ENCODE measurements around the gene GLP1R. TPM values are rescaled to one million over a fixed set of nuclear protein-coding genes. Genes with fewer than 3 reads are reported as not detected.
A peak's percentile ranks its signal among the peaks of the same experiment; 100 is the strongest.

The GLP1R gene
- total RNA-seq, 4 donors from 2014 or later = 0.32 to 0.95 (median 0.59) TPM; not detected in 1

DNA sequence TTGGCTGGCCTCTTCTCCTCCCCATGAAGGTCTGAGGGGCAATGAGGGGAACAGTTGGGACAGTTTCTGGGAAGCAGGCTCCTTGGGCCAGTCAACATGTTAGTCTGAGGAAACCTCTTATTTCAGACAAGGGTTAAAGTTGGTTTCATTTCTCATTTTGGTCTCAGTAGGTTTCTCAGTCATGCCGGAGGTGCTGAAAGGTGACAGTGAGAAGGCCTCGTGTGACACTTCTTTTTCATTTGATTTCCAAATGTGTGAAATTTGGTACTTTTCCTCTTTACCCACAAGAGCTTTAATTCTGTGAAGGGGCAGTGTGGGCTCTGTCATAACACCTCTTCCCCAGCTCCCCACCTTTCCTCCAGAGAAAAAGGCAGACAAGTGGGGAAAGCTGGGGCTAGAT lies 7.5 kb upstream of the GLP1R start:
- TF ChIP-seq, protein P1, sequence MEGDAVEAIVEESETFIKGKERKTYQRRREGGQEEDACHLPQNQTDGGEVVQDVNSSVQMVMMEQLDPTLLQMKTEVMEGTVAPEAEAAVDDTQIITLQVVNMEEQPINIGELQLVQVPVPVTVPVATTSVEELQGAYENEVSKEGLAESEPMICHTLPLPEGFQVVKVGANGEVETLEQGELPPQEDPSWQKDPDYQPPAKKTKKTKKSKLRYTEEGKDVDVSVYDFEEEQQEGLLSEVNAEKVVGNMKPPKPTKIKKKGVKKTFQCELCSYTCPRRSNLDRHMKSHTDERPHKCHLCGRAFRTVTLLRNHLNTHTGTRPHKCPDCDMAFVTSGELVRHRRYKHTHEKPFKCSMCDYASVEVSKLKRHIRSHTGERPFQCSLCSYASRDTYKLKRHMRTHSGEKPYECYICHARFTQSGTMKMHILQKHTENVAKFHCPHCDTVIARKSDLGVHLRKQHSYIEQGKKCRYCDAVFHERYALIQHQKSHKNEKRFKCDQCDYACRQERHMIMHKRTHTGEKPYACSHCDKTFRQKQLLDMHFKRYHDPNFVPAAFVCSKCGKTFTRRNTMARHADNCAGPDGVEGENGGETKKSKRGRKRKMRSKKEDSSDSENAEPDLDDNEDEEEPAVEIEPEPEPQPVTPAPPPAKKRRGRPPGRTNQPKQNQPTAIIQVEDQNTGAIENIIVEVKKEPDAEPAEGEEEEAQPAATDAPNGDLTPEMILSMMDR (IDR thresholded peaks at IDR 0.05) = no peak
- TF ChIP-seq EP300 (IDR thresholded peaks at IDR 0.05) (no peak), POLR2A (IDR thresholded peaks at IDR 0.05) (no peak), POLR2AphosphoS5 (IDR thresholded peaks at IDR 0.05) (no peak)
- peaks cover 63% of the 10 kb centered on the region for H3K27me3 ChIP-seq
- no peak overlapping the region for H3K4me3 ChIP-seq
- H3K36me3 ChIP-seq = no peaks in the 10 kb centered on the region
- H3K9me3 ChIP-seq = no peaks in the 10 kb centered on the region
- no peak overlapping the region for H3K27ac ChIP-seq
- 63% methylated on average over 2 of the region's 2 CpGs for WGBS
- no peak for DNase-seq (ENCODE audit: low spot score in 2 of 2)
- H3K4me1 ChIP-seq = no peaks in the 10 kb centered on the region

DNA sequence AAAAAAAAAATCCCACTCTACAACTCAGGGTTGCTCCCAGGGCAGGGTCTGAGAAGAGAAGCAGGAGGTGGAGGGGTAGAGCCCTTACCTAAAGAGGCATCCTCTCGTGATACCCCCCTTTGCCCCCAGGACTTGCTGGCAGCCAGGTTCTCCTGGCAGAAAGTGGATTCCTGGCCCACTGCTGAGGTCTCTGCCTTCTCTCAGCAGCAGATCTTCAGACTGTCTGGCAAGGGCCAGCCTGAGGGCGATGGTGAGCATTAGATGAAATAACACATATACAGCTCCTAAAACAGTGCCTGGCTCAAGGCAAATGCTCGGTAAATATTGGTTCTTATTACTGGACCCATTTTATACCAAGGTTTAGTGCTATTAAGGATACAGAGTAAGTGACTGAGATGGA lies 4.8 kb upstream of the GLP1R start:
- Histone ChIP-seq H3K36me3 (no peaks in the 10 kb centered on the region), H3K4me1 (peaks cover 6% of the 10 kb centered on the region), H3K4me3 (no peak overlapping the region), H3K27me3 (peaks cover 61% of the 10 kb centered on the region), H3K9me3 (no peaks in the 10 kb centered on the region), H3K27ac (no peak overlapping the region)
- no peak for TF ChIP-seq EP300 (IDR thresholded peaks at IDR 0.05)
- TF ChIP-seq POLR2AphosphoS5 (IDR thresholded peaks at IDR 0.05) = no peak
- TF ChIP-seq POLR2A (IDR thresholded peaks at IDR 0.05) = no peak
- TF ChIP-seq, protein P1 (IDR thresholded peaks at IDR 0.05) = no peak
- WGBS = 73% methylated on average over 3 of the region's 3 CpGs
- no peak for DNase-seq (ENCODE audit: low spot score in 2 of 2)

DNA sequence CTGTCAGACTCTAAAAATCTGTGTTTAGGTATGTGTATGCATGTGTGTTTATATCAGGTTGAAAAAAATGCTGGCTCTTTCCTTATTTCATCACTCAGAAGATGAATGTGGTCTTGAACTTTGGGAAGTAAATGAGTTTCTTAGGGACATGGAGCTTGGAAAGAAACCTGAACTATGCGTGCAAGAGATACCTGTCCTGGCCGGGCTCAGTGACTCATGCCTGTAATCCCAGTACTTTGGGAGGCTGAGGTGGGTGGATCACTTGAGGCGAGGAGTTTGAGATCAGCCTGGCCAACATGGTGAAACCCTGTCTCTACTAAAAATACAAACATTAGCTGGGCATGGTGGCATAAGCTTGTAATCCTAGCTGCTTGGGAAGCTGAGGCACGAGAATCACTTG lies 4.4 kb upstream of the GLP1R start:
- H3K4me1 ChIP-seq = peaks cover 10% of the 10 kb centered on the region
- 76% methylated on average over 4 of the region's 4 CpGs for WGBS
- no peak overlapping the region for H3K4me3 ChIP-seq
- no peak overlapping the region for H3K27ac ChIP-seq
- H3K27me3 ChIP-seq = peaks cover 63% of the 10 kb centered on the region
- TF ChIP-seq EP300 (IDR thresholded peaks at IDR 0.05) (no peak), POLR2AphosphoS5 (IDR thresholded peaks at IDR 0.05) (no peak), POLR2A (IDR thresholded peaks at IDR 0.05) (no peak)
- TF ChIP-seq, protein P1 (IDR thresholded peaks at IDR 0.05) = no peak
- no peak for DNase-seq (ENCODE audit: low spot score in 2 of 2)
- H3K9me3 ChIP-seq = no peaks in the 10 kb centered on the region
- no peaks in the 10 kb centered on the region for H3K36me3 ChIP-seq

DNA sequence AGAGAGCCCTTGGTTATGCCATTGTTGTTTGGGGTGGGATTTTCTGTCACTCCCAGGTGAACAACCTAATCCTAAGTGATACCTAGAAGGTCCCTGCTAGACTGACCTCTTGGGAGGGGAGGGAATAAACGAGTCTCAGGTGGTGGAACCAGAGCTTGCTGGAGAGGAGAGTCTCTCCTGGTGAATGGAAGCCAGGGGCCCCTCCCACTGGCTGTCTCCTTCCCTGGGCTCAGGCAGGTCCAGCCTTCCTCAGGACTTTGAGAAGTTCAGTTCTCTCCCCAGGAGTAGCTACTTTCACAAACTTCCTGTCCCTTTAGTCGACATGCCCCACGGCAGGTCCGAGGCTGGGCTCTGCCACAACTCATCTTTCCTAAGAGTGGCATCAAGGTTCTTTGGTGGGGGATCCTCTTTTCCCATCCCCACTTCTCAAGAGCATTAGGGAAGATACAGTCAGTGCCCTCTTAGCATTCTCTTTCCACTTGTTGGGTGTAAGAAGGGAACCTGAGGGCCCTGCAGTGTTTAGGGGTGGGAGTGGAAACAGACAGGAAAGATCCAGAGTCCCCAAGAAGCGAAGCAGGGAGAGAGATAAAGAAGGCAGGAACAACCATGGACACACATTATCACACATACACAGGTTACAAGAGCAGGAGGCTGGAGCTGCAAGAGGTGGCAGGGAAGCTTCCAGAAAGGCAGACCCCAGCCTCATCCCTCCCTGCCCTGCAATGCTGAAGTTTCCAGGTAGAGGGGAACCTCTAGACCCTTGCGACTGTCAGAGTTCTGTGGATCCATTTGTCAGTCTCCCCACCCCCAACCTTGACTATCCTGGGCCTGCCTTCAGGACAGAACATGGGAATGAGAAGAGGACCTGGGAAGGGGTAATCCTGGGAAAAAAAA lies 900 bp upstream of the GLP1R start:
- no peak for DNase-seq (ENCODE audit: low spot score in 2 of 2)
- H3K27ac ChIP-seq = no peak overlapping the region
- H3K9me3 ChIP-seq = no peaks in the 10 kb centered on the region
- no peaks in the 10 kb centered on the region for H3K36me3 ChIP-seq
- peaks cover 66% of the 10 kb centered on the region for H3K27me3 ChIP-seq
- no peak for TF ChIP-seq POLR2AphosphoS5 (IDR thresholded peaks at IDR 0.05)
- TF ChIP-seq POLR2A (IDR thresholded peaks at IDR 0.05) = no peak
- TF ChIP-seq, protein P1 (IDR thresholded peaks at IDR 0.05) = no peak
- no peak for TF ChIP-seq EP300 (IDR thresholded peaks at IDR 0.05)
- H3K4me1 ChIP-seq = peaks cover 11% of the 10 kb centered on the region
- H3K4me3 ChIP-seq = no peak overlapping the region
- 69% methylated on average over 6 of the region's 6 CpGs for WGBS

DNA sequence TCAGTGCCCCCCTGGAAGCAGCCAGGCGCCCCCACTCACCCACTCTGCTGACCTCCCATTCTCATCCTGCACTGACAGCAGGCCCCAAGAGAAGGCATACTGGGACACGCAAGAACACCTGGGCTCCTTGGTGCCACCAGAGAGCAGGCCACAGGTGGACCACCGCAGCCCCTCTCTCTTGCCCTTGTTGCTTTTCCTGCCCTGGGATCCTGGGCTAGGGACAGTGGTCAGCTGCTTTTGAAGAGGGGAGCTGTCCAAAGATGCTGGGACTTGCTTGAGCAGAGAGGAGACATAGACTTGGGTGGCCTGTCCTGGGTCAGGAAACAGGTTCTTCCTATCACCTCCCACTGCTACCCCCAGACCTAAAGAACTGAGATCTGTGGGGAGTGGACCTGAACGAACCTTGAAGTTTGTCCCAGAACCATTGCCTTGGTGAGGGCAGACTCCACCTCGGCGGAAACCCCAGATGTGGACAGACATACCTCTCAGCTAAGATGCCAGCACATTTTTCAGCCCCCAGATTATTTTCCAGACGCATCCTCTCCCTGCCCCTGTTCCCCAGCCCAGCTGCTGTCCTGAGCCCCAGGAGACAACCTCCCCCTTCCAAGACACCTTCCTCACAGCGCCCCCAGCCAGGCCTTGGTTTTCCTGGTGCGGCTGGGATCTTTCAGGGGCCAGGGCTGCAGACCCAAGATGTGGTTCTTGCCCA lies 1.1 kb downstream of the GLP1R start:
- DNase-seq (ENCODE audit: low spot score in 2 of 2) = peak in 1 of 2 donors; percentile 59
- peaks cover 69% of the 10 kb centered on the region for H3K27me3 ChIP-seq
- no peak for TF ChIP-seq POLR2AphosphoS5 (IDR thresholded peaks at IDR 0.05)
- TF ChIP-seq EP300 (IDR thresholded peaks at IDR 0.05) = no peak
- no peak for TF ChIP-seq POLR2A (IDR thresholded peaks at IDR 0.05)
- TF ChIP-seq, protein P1 (IDR thresholded peaks at IDR 0.05) = no peak
- 74% methylated on average over 6 of the region's 9 CpGs for WGBS
- H3K4me3 ChIP-seq = no peak overlapping the region
- no peaks in the 10 kb centered on the region for H3K9me3 ChIP-seq
- peaks cover 11% of the 10 kb centered on the region for H3K4me1 ChIP-seq
- H3K27ac ChIP-seq = no peak overlapping the region
- no peaks in the 10 kb centered on the region for H3K36me3 ChIP-seq

Data from suprapubic skin (tissue), 4 donors.